GM12878 (cell line): Measurements from ENCODE around the gene SLC36A4. TPM values are rescaled to one million over a fixed set of nuclear protein-coding genes. Genes with fewer than 3 reads are reported as not detected.

ENCODE experiments used
- BHLHE40 ChIP-seq, 2 experiments: fragments of 450-650 bp in 1 of 2; IDR thresholded peaks; 2 replicates each; pipeline ENCODE4 v1.6.1; 2011 to 2017; ENCODE audit warnings: low read depth in 2 of 2, borderline replicate concordance in 1 of 2, improper control_type of control experiment in 1 of 2, low read length in 1 of 2, mild to moderate bottlenecking in 1 of 2
- ZBTB4 ChIP-seq: fragments of 450-650 bp; formaldehyde crosslinking; IDR thresholded peaks from 2 replicates; pipeline ENCODE4 v1.4.0; 2022; ENCODE audit warnings: mild to moderate bottlenecking, moderate library complexity
- polyA plus RNA-seq, 11 experiments: library from polyadenylated mRNA; depleted of rRNA in 4 of 11; unstranded in 6 of 11; stranded (reverse) in 5 of 11; fragments of >200 nt; fragmentation: Nextera tagmentation in 4 of 11; fragmentation: Illumina TruSeq in 1 of 11; extraction: Ambion mirVana in 4 of 11; extraction: Trizol in 1 of 11; gene quantifications; 1 replicate in 1 of 11; 2 replicates in 10 of 11; pipeline versions ENCODE4 v1.2.1 to v1.2.3, GENCODE V29; 2011 to 2016; ENCODE audit warnings: inconsistent platforms in 2 of 11, missing spikeins in 2 of 11, low read depth in 1 of 11
- total RNA-seq, 4 experiments: library from RNA; depleted of rRNA in 3 of 4; stranded (reverse); fragments of >200 nt in 3 of 4; fragmentation: Illumina TruSeq in 1 of 4; extraction: Trizol in 1 of 4; gene quantifications; 2 replicates each; pipeline versions ENCODE4 v1.2.1 to v1.2.3, GENCODE V29; 2013 to 2021
- TF ChIP-seq, protein P1 (sequence below): fragments of 450-650 bp; IDR thresholded peaks from 2 replicates; pipeline ENCODE4 v1.6.1; 2018; ENCODE audit warnings: mild to moderate bottlenecking, low read depth, moderate library complexity; ENCODE audit not compliant: partially characterized antibody
- TF ChIP-seq, protein P2 (sequence below): fragments of 450-650 bp; formaldehyde crosslinking; IDR thresholded peaks from 2 replicates; pipeline ENCODE4 v1.4.0; 2020; ENCODE audit warnings: mild to moderate bottlenecking, moderate library complexity

SLC36A4 gene
- total and polyA plus RNA-seq, 10 of the 15 experiments (the other 5 are each of a cell fraction or from before 2014, with no cell fraction given): 1.4 to 12.5 (median 5.2) TPM

DNA sequence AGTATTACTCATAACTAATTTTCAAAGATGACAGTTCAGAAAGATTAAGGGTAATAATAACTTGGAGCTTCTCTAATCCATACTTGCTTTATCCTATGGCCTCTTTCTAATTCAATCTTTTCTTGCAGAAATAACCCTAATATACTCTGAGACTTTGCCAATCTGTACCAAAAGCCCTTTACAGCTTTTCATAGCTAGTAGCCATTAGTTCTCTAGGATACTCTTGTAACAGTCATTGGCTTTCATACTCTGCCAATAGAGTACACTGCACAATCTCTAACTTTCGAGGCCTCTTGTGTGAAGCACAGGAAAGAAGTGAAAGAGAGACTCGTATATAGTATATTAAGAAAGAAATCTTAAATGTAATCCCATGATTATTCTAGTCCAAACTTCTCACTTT, 38.1 kb downstream of the SLC36A4 start (continued):
- TF ChIP-seq, protein P1, sequence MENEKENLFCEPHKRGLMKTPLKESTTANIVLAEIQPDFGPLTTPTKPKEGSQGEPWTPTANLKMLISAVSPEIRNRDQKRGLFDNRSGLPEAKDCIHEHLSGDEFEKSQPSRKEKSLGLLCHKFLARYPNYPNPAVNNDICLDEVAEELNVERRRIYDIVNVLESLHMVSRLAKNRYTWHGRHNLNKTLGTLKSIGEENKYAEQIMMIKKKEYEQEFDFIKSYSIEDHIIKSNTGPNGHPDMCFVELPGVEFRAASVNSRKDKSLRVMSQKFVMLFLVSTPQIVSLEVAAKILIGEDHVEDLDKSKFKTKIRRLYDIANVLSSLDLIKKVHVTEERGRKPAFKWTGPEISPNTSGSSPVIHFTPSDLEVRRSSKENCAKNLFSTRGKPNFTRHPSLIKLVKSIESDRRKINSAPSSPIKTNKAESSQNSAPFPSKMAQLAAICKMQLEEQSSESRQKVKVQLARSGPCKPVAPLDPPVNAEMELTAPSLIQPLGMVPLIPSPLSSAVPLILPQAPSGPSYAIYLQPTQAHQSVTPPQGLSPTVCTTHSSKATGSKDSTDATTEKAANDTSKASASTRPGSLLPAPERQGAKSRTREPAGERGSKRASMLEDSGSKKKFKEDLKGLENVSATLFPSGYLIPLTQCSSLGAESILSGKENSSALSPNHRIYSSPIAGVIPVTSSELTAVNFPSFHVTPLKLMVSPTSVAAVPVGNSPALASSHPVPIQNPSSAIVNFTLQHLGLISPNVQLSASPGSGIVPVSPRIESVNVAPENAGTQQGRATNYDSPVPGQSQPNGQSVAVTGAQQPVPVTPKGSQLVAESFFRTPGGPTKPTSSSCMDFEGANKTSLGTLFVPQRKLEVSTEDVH: no peak
- TF ChIP-seq, protein P2, sequence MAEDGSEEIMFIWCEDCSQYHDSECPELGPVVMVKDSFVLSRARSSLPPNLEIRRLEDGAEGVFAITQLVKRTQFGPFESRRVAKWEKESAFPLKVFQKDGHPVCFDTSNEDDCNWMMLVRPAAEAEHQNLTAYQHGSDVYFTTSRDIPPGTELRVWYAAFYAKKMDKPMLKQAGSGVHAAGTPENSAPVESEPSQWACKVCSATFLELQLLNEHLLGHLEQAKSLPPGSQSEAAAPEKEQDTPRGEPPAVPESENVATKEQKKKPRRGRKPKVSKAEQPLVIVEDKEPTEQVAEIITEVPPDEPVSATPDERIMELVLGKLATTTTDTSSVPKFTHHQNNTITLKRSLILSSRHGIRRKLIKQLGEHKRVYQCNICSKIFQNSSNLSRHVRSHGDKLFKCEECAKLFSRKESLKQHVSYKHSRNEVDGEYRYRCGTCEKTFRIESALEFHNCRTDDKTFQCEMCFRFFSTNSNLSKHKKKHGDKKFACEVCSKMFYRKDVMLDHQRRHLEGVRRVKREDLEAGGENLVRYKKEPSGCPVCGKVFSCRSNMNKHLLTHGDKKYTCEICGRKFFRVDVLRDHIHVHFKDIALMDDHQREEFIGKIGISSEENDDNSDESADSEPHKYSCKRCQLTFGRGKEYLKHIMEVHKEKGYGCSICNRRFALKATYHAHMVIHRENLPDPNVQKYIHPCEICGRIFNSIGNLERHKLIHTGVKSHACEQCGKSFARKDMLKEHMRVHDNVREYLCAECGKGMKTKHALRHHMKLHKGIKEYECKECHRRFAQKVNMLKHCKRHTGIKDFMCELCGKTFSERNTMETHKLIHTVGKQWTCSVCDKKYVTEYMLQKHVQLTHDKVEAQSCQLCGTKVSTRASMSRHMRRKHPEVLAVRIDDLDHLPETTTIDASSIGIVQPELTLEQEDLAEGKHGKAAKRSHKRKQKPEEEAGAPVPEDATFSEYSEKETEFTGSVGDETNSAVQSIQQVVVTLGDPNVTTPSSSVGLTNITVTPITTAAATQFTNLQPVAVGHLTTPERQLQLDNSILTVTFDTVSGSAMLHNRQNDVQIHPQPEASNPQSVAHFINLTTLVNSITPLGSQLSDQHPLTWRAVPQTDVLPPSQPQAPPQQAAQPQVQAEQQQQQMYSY (CRISPR knock-in tag): no peak
- TF ChIP-seq BHLHE40 (IDR thresholded peaks at IDR 0.05; ENCODE audit: borderline replicate concordance in 1 of 2, low read depth in 2 of 2, low read length in 1 of 2) (no peak), ZBTB4 (no peak)
- TF ChIP-seq, all 136 proteins: peak for 0
